HG03064 (cell line): Measurements from ENCODE around the gene ENPP1.
A peak's percentile ranks its signal among the peaks of the same experiment; 100 is the strongest.
"Not testable (repeated sequence)": the region's sequence is repeated elsewhere in the genome, so short reads cannot be mapped to it uniquely, and the experiment has no call there.

ENCODE experiments used
- ATAC-seq: cut with Tn5 transposase; IDR thresholded peaks from one replicate; pipeline ENCODE4 v1.9.1; 2021; ENCODE audit warnings: low read depth; ENCODE audit not compliant: unreplicated experiment

Gene ENPP1

GRCh38 chr6:131910219-131910589 is 102.4 kb downstream of the ENPP1 start:
- ATAC-seq: peak; percentile 19

- ATAC-seq: no peak
Measured at GRCh38 chr6:131910956-131911355, 103.1 kb downstream of the ENPP1 start.

GRCh38 chr6:131911951-131912350 is 104.1 kb downstream of the ENPP1 start:
- ATAC-seq: no peak

GRCh38 chr6:131914234-131914633 is 106.4 kb downstream of the ENPP1 start:
- no peak for ATAC-seq

GRCh38 chr6:131914967-131915751 is 107.3 kb downstream of the ENPP1 start:
- ATAC-seq: no peak

GRCh38 chr6:131916091-131916796 is 108.4 kb downstream of the ENPP1 start:
- not testable (repeated sequence) for ATAC-seq

- ATAC-seq: no peak
Measured at GRCh38 chr6:131916847-131917246, 109.0 kb downstream of the ENPP1 start.

GRCh38 chr6:131917318-131917717 is 109.5 kb downstream of the ENPP1 start:
- ATAC-seq: no peak

GRCh38 chr6:131917763-131918649 is 110.2 kb downstream of the ENPP1 start:
- ATAC-seq: no peak

- ATAC-seq: no peak
Measured at GRCh38 chr6:131918650-131919355, 111.0 kb downstream of the ENPP1 start.

- no peak for ATAC-seq
Measured at GRCh38 chr6:131920656-131921055, 112.8 kb downstream of the ENPP1 start.

- ATAC-seq: no peak
Measured at GRCh38 chr6:131923356-131923755, 115.5 kb downstream of the ENPP1 start.

GRCh38 chr6:131924881-131925474 is 117.2 kb downstream of the ENPP1 start:
- no peak for ATAC-seq

GRCh38 chr6:131929264-131929663 is 121.4 kb downstream of the ENPP1 start:
- no peak for ATAC-seq

GRCh38 chr6:131929976-131930375 is 122.2 kb downstream of the ENPP1 start:
- no peak for ATAC-seq

- ATAC-seq: no peak
Measured at GRCh38 chr6:131931063-131931750, 123.4 kb downstream of the ENPP1 start.

GRCh38 chr6:131936156-131936555 is 128.3 kb downstream of the ENPP1 start:
- ATAC-seq: no peak

GRCh38 chr6:131937226-131937625 is 129.4 kb downstream of the ENPP1 start:
- ATAC-seq: no peak
